ENCODE results near the gene HJV.

HJV gene

GRCh38 chr1:145992958-145993617, 28.4 kb downstream of the HJV start:
- no peak for DNase-seq

- no peak for DNase-seq
These were observed 29.0 kb downstream of the HJV start for GRCh38 chr1:145992502-145992936.

GRCh38 chr1:145991735-145992412, 29.7 kb downstream of the HJV start:
- no peak for DNase-seq

- DNase-seq: no peak
These were observed 31.2 kb downstream of the HJV start for GRCh38 chr1:145990249-145990855.

- no peak for DNase-seq
These were observed 32.8 kb downstream of the HJV start for GRCh38 chr1:145988773-145989172.

GRCh38 chr1:145987926-145988325, 33.6 kb downstream of the HJV start:
- no peak for DNase-seq

GRCh38 chr1:145986551-145986950, 35.0 kb downstream of the HJV start:
- no peak for DNase-seq

GRCh38 chr1:145985502-145986439, 35.8 kb downstream of the HJV start:
- peak; percentile 47 for DNase-seq

- DNase-seq: no peak
These were observed 36.4 kb downstream of the HJV start for GRCh38 chr1:145985129-145985501.

GRCh38 chr1:145983960-145984830, 37.3 kb downstream of the HJV start:
- DNase-seq: no peak

GRCh38 chr1:145983206-145983675, 38.3 kb downstream of the HJV start:
- DNase-seq: no peak

- no peak for DNase-seq
These were observed 39.4 kb downstream of the HJV start for GRCh38 chr1:145982010-145982723.

GRCh38 chr1:145980457-145980994, 41.0 kb downstream of the HJV start:
- no peak for DNase-seq

- no peak for DNase-seq
These were observed 41.6 kb downstream of the HJV start for GRCh38 chr1:145979746-145980456.

- peak; percentile 99 for DNase-seq
These were observed 42.4 kb downstream of the HJV start for GRCh38 chr1:145978854-145979745.

GRCh38 chr1:145978471-145978853, 43.1 kb downstream of the HJV start:
- no peak for DNase-seq

- DNase-seq: peak; percentile 71
These were observed 43.8 kb downstream of the HJV start for GRCh38 chr1:145977486-145978470.

GRCh38 chr1:145977016-145977415, 44.5 kb downstream of the HJV start:
- DNase-seq: no peak

Data from DMS79 (cell line).